PC-3 (cell line): Measurements from ENCODE around the gene ANTXR1.

Source experiments
- CTCF ChIP-seq: fragments of 300-600 bp; sonication (generic); conservative IDR thresholded peaks from 2 replicates; pipeline ENCODE4 v1.5.1; 2017; ENCODE audit warnings: antibody characterized with exemption, low read depth, mild to moderate bottlenecking, low read length
- EZH2 ChIP-seq: fragments of 300-600 bp; sonication (generic); IDR thresholded peaks from one replicate; pipeline ENCODE4 v1.6.1; 2017; ENCODE audit warnings: antibody characterized with exemption, mild to moderate bottlenecking, low read length; ENCODE audit not compliant: unreplicated experiment
- EZH2phosphoT487 ChIP-seq: fragments of 300-600 bp; sonication (generic); IDR thresholded peaks from 2 replicates; pipeline ENCODE4 v1.6.1; 2018; ENCODE audit warnings: mild to moderate bottlenecking, antibody characterized with exemption, low read length, borderline replicate concordance

- TF ChIP-seq CTCF (no peak), EZH2 (no peak), EZH2phosphoT487 (no peak)
Observed at GRCh38 chr2:69082430-69082997, 69.5 kb downstream of the ANTXR1 start.
